ENCODE results near the gene CETP.

CETP gene

GRCh38 chr16:56916571-56917403 lies 45.0 kb upstream of the CETP start:
- TF ChIP-seq TAF1 (IDR thresholded peaks at IDR 0.05; ENCODE audit: borderline replicate concordance, insufficient read depth, low read length) (no peak), REST (IDR thresholded peaks at IDR 0.05; ENCODE audit: insufficient read depth in 1 of 2, low read depth in 2 of 2, low read length in 2 of 2) (no peak)

GRCh38 chr16:56918467-56919012 lies 43.2 kb upstream of the CETP start:
- TF ChIP-seq POLR2AphosphoS5 (IDR thresholded peaks at IDR 0.05; ENCODE audit: low read depth, low read length): no peak
- no peak for TF ChIP-seq SIN3A (IDR thresholded peaks at IDR 0.05; ENCODE audit: borderline replicate concordance, insufficient read depth, low read length)
- no peak for TF ChIP-seq TAF1 (IDR thresholded peaks at IDR 0.05; ENCODE audit: borderline replicate concordance, insufficient read depth, low read length)
- TF ChIP-seq FOXP2 (optimal IDR thresholded peaks at IDR 0.05; ENCODE audit: borderline replicate concordance, extremely low read depth, extremely low read length, insufficient read depth): no peak
- TF ChIP-seq REST (IDR thresholded peaks at IDR 0.05; ENCODE audit: insufficient read depth in 1 of 2, low read depth in 2 of 2, low read length in 2 of 2): no peak

- no peak for TF ChIP-seq TAF1 (IDR thresholded peaks at IDR 0.05; ENCODE audit: borderline replicate concordance, insufficient read depth, low read length)
- TF ChIP-seq SIN3A (IDR thresholded peaks at IDR 0.05; ENCODE audit: borderline replicate concordance, insufficient read depth, low read length): no peak
- no peak for TF ChIP-seq FOXP2 (optimal IDR thresholded peaks at IDR 0.05; ENCODE audit: borderline replicate concordance, extremely low read depth, extremely low read length, insufficient read depth)
- no peak for TF ChIP-seq REST (IDR thresholded peaks at IDR 0.05; ENCODE audit: insufficient read depth in 1 of 2, low read depth in 2 of 2, low read length in 2 of 2)
Measured at GRCh38 chr16:56919099-56919800, 42.5 kb upstream of the CETP start.

GRCh38 chr16:56921571-56921970 lies 40.2 kb upstream of the CETP start:
- TF ChIP-seq SIN3A (IDR thresholded peaks at IDR 0.05; ENCODE audit: borderline replicate concordance, insufficient read depth, low read length) (no peak), TAF1 (IDR thresholded peaks at IDR 0.05; ENCODE audit: borderline replicate concordance, insufficient read depth, low read length) (no peak), FOXP2 (optimal IDR thresholded peaks at IDR 0.05; ENCODE audit: borderline replicate concordance, extremely low read depth, extremely low read length, insufficient read depth) (no peak), REST (IDR thresholded peaks at IDR 0.05; ENCODE audit: insufficient read depth in 1 of 2, low read depth in 2 of 2, low read length in 2 of 2) (no peak), POLR2AphosphoS5 (IDR thresholded peaks at IDR 0.05; ENCODE audit: low read depth, low read length) (no peak)

Measured in PFSK-1 (cell line).